Chondrocyte (in vitro differentiated cells): ENCODE results near the gene CNST. TPM values are rescaled to one million over a fixed set of nuclear protein-coding genes. Genes with fewer than 3 reads are reported as not detected.

Experiments
- DNase-seq: peaks from one replicate; pipeline ENCODE4 v3.0.0; 2021; ENCODE audit warnings: mixed read lengths, low spot score
- H3K27ac Mint-ChIP-seq: one replicate; pipeline ENCODE4 v1.8.0; 2021; ENCODE audit warnings: mild to moderate bottlenecking, moderate library complexity, mixed read lengths; ENCODE audit not compliant: unreplicated experiment
- H3K27me3 Mint-ChIP-seq: 2 replicates; pipeline ENCODE4 v1.8.0; 2021; ENCODE audit warnings: low read depth, mixed read lengths
- H3K36me3 Mint-ChIP-seq: 2 replicates; pipeline ENCODE4 v1.8.0; 2021; ENCODE audit warnings: low read depth, mixed read lengths
- H3K4me1 Mint-ChIP-seq: 2 replicates; pipeline ENCODE4 v1.8.0; 2021; ENCODE audit warnings: low read depth, mild to moderate bottlenecking, mixed read lengths
- H3K4me3 Mint-ChIP-seq: one replicate; pipeline ENCODE4 v1.8.0; 2021; ENCODE audit warnings: mild to moderate bottlenecking, moderate library complexity, mixed read lengths; ENCODE audit not compliant: unreplicated experiment
- H3K9me3 Mint-ChIP-seq: 2 replicates; pipeline ENCODE4 v1.8.0; 2021; ENCODE audit warnings: low read depth, mixed read lengths
- CTCF ChIP-seq: fragments of 200-600 bp; sonication (generic); IDR thresholded peaks from 2 replicates; pipeline ENCODE4 v1.5.0; 2021; ENCODE audit warnings: antibody characterized with exemption, mild to moderate bottlenecking, moderate library complexity
- total RNA-seq: library from RNA; stranded (reverse); gene quantifications from 3 replicates; pipeline ENCODE4 v1.2.1, GENCODE V29; 2021

Gene CNST
- total RNA-seq, 1 donor from 2014 or later = 22.3 TPM

GRCh38 chr1:246695136-246695535, 128.9 kb downstream of the CNST start:
- Mint-ChIP-seq H3K4me3 (no peak overlapping the region), H3K27ac (no peak overlapping the region), H3K27me3 (no peaks in the 10 kb centered on the region), H3K9me3 (peaks cover 13% of the 10 kb centered on the region), H3K36me3 (peaks cover 3% of the 10 kb centered on the region), H3K4me1 (peaks cover 19% of the 10 kb centered on the region)
- no peak for DNase-seq
- TF ChIP-seq CTCF = no peak

- peaks cover 13% of the 10 kb centered on the region for H3K9me3 Mint-ChIP-seq
Measured at GRCh38 chr1:246695666-246696065, 129.4 kb downstream of the CNST start.

GRCh38 chr1:246698466-246699094, 132.3 kb downstream of the CNST start:
- no peak for TF ChIP-seq CTCF
- no peak for DNase-seq
- Mint-ChIP-seq H3K27ac (peak overlapping the region; percentile 62), H3K4me3 (peak overlapping the region; percentile 67), H3K27me3 (no peaks in the 10 kb centered on the region), H3K36me3 (peaks cover 3% of the 10 kb centered on the region), H3K9me3 (peaks cover 11% of the 10 kb centered on the region), H3K4me1 (peaks cover 14% of the 10 kb centered on the region)

More at GRCh38 chr1:246695666-246696065, 129.4 kb downstream of the CNST start:
- no peak for TF ChIP-seq CTCF
- no peaks in the 10 kb centered on the region for H3K27me3 Mint-ChIP-seq
- peaks cover 19% of the 10 kb centered on the region for H3K4me1 Mint-ChIP-seq
- H3K27ac Mint-ChIP-seq = no peak overlapping the region
- DNase-seq = no peak
- no peak overlapping the region for H3K4me3 Mint-ChIP-seq
- H3K36me3 Mint-ChIP-seq = peaks cover 3% of the 10 kb centered on the region

- no peak for DNase-seq
- Mint-ChIP-seq H3K4me3 (peak overlapping the region; percentile 67), H3K27ac (peak overlapping the region; percentile 62), H3K9me3 (peaks cover 7% of the 10 kb centered on the region), H3K4me1 (peaks cover 20% of the 10 kb centered on the region), H3K36me3 (peaks cover 3% of the 10 kb centered on the region), H3K27me3 (no peaks in the 10 kb centered on the region)
- peak; percentile 95 for TF ChIP-seq CTCF
Measured at GRCh38 chr1:246699095-246699735, 133.0 kb downstream of the CNST start.

GRCh38 chr1:246703581-246703980, 137.3 kb downstream of the CNST start:
- Mint-ChIP-seq H3K27ac (peak overlapping the region; percentile 93), H3K9me3 (no peaks in the 10 kb centered on the region), H3K27me3 (no peaks in the 10 kb centered on the region), H3K36me3 (no peaks in the 10 kb centered on the region), H3K4me1 (peaks cover 45% of the 10 kb centered on the region), H3K4me3 (no peak overlapping the region)
- no peak for DNase-seq
- TF ChIP-seq CTCF = no peak
